AG08395 (cell line): ENCODE data around the gene LTA4H.
A peak's percentile ranks its signal among the peaks of the same experiment; 100 is the strongest.

Experiments used
- DNase-seq: peaks from one replicate; pipeline ENCODE4 v3.0.0; 2012; ENCODE audit warnings: mixed read lengths, low spot score

Gene LTA4H

GRCh38 chr12:96057986-96058553 lies 22.7 kb upstream of the LTA4H start:
- DNase-seq = no peak

- DNase-seq = no peak
Measured at GRCh38 chr12:96056646-96057455, 21.5 kb upstream of the LTA4H start.

GRCh38 chr12:96054244-96054610 lies 18.8 kb upstream of the LTA4H start:
- no peak for DNase-seq

DNA sequence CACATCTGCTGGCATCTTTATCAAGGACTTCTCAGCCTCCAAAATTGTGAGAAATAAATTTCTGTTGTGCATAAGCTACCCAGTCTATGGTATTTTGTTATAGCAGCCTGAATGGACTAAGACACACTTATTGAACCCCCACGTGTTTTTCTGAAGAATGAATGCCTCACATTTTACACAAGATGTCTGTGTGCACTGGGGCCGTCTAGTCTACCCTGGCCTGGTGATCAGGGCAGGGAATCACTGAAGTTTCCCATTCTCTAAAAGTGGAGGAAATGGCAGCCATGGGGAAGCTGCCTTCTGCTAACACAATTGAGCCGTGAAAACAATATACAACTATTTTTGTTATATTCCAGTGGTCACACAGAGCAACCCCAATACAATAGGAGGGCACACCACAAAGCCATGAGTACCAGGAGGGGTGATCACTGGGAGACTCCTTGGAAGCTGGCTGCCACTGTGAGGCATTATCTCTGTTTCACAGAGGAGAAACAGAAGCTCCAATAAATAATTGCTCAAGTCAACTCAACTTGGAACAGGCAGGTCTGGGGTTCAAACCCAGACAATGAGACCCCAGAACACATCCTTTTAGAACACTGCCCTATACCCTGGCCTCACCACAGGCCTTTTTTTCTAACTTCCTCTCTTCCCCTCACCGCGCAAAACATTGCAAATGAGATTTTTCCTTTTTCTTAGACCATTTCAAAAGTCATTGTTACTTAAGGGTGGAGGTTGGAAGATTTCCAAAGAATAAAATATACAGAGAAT lies 18.3 kb upstream of the LTA4H start:
- DNase-seq = no peak

GRCh38 chr12:96051756-96052485 lies 16.5 kb upstream of the LTA4H start:
- no peak for DNase-seq

DNA sequence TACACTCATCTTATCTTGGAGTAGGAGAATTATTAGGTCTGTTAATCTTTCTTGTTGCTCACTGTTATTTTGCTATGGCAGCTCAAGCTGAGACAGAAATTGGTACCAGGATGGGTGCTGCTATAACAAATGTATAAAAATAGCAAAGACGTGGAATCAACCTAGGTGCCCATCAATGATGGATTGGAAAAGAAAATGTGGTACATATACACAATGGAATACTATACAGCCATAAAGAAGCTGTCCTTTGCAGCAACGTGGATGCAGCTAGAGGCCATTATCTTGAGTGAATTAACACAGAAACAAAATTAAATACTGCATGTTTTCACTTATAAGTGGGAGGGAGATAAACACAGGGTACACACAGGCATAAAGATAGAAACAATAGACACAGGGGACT lies 14.8 kb upstream of the LTA4H start:
- no peak for DNase-seq

DNA sequence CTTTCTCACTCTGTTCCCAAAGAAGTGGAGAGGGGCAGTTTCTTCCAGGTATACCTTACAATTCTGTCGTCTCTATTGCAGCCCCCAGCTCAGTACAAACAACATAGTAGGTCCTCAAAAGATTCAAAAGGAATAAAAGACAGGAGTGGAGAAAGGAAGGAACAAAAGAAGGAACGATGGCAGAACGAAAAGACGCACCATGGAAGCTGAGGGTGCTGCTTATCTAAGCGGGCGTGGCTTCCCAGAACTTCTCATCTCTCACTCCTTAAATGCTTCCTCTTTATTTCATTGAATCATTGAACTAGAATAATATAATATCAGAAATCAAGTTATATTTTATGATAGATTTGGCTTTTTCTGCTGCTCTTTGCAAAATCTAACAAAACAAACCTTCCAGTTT lies 13.7 kb upstream of the LTA4H start:
- DNase-seq = no peak

GRCh38 chr12:96048393-96048969 lies 13.1 kb upstream of the LTA4H start:
- DNase-seq = no peak

DNA sequence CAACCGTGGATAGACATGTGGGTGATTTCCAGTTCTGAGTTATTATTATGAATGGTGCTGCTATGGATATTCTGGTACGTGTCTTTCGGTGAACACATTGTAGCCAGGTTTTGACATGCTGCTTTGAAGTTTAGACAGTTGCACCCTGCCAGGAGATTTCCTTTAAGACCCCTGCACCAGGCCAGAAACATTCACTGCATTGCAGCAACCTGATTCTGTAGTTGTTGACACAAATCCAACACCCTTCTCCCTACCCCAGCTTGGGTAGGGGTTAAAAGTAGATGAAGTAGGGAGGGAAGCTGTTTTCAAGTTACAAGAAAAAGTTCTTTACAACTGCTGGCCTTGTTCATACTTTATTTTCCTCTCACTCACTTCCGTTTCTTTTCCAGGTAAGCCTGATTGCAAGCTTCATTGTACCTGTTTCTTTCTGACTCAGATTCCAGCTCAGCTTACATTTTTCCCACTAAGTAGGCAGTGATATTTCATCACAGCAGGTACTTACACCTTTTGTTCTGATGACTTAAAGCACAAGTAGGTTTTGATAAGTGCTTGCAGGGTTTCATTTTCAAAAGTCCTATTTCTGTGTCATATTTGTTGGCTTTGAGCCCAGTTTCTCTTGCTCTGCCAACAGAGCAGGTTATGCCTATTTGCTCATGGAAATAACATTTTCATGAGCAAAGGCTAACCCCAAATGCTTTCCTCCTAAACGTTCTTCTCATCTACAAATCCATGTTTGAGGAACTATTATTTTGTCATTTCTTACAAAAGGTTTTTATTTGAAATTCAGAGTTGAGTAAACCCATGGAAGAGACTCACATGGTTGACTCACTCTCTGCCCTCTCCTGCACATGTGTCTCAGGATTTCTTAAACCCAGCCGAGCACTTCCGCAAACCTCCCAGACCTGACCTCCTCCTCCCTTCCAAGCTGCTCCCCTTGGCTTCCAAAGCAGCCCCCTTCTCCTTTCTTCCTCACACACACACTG lies 12.1 kb upstream of the LTA4H start:
- DNase-seq = peak; percentile 55

DNA sequence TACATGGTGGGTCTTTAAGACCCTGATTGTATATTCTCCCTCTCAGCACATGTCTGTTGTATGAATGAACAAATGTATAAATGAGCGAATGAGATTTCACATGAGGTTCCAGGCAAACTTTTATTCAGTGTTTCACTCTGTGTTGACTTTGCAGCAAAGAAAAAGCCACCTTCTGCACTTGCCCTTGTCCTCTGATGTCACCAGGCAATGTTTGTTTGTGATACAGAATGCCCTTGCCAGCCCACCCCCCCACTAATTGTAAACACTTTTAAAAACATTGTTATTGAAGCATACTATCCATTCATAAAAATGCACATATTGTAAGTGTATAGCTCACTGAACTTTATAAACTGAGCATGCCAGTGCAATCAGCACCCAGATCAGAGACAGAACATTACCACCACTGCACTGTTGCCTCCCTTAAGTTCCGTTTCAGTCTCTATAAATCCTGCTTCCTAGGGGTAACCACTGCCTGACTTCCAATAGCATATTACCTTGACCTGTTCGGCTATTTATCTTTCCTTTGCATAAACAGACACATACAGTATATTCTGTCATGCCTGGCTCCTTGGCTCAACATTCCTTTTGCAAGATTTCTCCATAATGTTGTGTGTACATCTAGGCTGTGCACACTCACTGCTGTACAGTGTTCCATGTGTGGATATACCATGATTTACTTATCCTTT lies 11.3 kb upstream of the LTA4H start:
- DNase-seq = no peak

- DNase-seq = no peak
Measured at GRCh38 chr12:96045566-96045965, 10.2 kb upstream of the LTA4H start.

- DNase-seq = no peak
Measured at GRCh38 chr12:96044943-96045290, 9.5 kb upstream of the LTA4H start.

DNA sequence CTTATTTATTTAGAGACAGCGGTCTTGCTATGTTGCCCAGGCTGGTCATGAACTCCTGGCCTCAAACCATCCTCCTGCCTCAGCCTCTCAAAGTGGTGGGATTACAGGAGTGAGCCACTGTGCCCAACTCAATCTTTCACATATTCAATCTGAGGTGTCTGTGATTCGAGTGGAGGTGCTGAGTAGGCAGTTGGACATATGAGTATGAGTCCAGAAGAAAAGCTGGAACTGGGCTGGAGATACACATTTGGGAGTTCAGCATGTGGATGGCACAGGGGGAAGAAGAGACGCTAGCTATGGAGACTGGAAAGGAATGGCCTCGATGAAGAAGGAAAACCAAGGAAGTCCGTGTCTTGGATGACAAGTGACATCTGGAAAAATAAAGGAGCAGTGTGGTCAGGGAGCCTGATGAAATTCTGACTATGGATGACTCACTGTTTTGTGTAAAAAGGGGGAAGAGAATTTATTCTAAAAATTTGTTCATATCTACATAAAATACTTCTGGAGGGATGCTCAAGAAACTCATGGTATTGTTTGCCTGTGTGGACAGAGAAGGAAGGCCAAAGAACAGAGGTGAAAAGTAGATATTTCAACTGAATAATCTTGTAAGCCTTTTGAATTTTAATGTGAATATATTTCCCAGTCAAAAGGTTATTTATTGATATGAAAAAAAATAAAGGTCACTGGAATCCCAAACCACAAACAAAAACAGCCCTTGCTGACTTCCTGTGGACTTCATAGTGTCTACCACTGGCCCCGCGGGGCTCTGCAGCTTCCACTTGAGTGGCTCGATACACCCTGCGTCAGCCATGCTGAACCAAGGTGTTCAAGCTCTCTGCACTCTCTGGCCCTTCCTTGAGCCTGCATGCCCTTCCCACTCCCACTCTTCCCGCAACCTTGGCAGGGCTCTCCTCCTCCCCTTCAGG lies 8.9 kb upstream of the LTA4H start:
- peak; percentile 55 for DNase-seq

GRCh38 chr12:96041181-96041580 lies 5.8 kb upstream of the LTA4H start:
- DNase-seq = no peak

DNA sequence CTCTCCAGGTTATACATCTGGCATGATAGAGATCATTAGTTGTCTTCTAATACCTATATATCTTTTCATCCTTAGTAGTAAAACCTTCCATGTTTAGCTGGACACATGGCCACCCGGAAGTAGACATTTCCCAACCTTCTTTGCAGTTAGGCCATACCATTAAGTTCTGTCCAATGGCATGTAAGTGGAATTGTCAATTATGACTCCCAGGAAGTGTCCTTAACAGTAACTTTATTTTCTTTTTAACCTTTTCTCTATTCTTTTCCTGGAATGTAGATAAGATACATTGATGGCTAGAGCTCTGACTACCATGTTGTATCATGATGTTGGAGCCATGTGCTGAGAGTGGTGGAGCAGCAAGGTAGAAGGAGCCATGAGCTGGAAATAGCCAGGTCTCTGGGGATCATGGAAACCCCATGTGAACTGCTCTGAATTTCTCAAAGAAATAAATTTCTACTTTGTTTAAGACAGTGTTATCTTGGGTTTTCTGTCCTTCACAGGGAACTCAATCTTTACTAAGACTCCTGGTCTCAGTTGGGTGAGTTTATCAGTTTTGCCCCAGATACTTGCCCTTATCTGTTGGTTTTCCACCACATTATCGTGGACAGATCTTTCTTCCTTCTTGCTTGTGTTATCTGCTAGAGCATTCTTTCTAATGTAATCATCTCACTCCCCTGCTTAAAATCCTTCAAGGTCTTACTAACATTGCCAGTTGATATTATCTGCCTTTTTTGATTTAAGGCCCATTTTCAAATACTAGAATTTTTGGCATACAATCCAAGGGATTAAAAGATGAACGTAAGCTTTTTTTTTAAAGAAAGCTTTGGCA lies 5.1 kb upstream of the LTA4H start:
- no peak for DNase-seq

GRCh38 chr12:96039516-96039915 lies 4.1 kb upstream of the LTA4H start:
- no peak for DNase-seq

GRCh38 chr12:96036765-96037455 lies 1.5 kb upstream of the LTA4H start:
- no peak for DNase-seq
